Measurements from ENCODE around the gene DIRAS1.

DNA sequence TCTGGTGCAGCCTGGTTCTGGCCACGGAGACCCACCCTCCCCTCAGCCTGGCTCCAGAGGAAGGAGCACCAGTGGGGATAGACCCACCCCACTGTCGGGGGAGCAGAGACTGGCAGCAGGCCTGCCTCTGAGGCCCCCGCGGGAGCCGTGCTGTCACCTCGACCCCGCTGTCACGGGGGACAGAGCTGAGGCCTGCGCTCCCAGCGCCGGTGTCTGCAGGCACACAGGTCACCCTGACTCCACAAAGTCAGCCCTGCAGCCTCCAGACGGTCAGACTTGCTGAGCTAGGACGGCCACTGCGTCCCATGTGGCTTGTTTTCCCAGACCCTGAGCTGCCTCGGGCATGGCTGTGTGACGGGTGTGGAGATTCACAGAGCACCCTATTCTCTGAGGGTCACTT lies 51.0 kb downstream of the DIRAS1 start:
- TF ChIP-seq, protein P1, sequence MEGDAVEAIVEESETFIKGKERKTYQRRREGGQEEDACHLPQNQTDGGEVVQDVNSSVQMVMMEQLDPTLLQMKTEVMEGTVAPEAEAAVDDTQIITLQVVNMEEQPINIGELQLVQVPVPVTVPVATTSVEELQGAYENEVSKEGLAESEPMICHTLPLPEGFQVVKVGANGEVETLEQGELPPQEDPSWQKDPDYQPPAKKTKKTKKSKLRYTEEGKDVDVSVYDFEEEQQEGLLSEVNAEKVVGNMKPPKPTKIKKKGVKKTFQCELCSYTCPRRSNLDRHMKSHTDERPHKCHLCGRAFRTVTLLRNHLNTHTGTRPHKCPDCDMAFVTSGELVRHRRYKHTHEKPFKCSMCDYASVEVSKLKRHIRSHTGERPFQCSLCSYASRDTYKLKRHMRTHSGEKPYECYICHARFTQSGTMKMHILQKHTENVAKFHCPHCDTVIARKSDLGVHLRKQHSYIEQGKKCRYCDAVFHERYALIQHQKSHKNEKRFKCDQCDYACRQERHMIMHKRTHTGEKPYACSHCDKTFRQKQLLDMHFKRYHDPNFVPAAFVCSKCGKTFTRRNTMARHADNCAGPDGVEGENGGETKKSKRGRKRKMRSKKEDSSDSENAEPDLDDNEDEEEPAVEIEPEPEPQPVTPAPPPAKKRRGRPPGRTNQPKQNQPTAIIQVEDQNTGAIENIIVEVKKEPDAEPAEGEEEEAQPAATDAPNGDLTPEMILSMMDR (IDR thresholded peaks at IDR 0.05), result no peak
- TF ChIP-seq POLR2AphosphoS5 (IDR thresholded peaks at IDR 0.05) (no peak), POLR2A (IDR thresholded peaks at IDR 0.05) (no peak)

Measured in prostate gland (tissue), 2 donors.